OCI-LY7 (cell line): ENCODE measurements around the gene KCNQ1. TPM values are rescaled to one million over a fixed set of nuclear protein-coding genes. Genes with fewer than 3 reads are reported as not detected.

ENCODE experiments used
- BruUV-seq: library from RNA; stranded (reverse); fragments of 400-500 nt; replicated peaks from 2 replicates; lab custom pipeline; 2021; lab: Mats Ljungman, UMichigan
- CTCF ChIA-PET: fragments of 300-600 bp; sonication (Branson Sonifier 250); formaldehyde crosslinking; loops from one replicate; lab custom pipeline; 2022; ENCODE audit warnings: antibody characterized with exemption; ENCODE audit not compliant: unreplicated experiment; lab: Charles Lee
- POLR2A ChIA-PET: fragments of 300-600 bp; sonication (Branson Sonifier 250); formaldehyde crosslinking; loops from one replicate; lab custom pipeline; 2022; ENCODE audit warnings: antibody characterized with exemption; lab: Charles Lee
- DNase-seq: peaks from one replicate; pipeline ENCODE4 v3.0.0-alpha.2; 2015; ENCODE audit warnings: low spot score
- H2AFZ ChIP-seq: fragments of 200-600 bp; sonication (generic), shearing (Covaris generic); 2 replicates; pipeline ENCODE4 v1.6.1; 2014; ENCODE audit warnings: mild to moderate bottlenecking, antibody characterized with exemption, low read length, moderate library complexity
- H3K27ac ChIP-seq: fragments of 200-600 bp; sonication (generic); 2 replicates; pipeline ENCODE4 v1.5.1; 2014; ENCODE audit warnings: mixed run types, low read depth, mild to moderate bottlenecking, moderate library complexity, low read length, inconsistent platforms; ENCODE audit not compliant: poor library complexity, severe bottlenecking
- H3K36me3 ChIP-seq: fragments of 200-600 bp; sonication (generic); 2 replicates; pipeline ENCODE4 v1.6.1; 2014; ENCODE audit warnings: mild to moderate bottlenecking, antibody characterized with exemption, low read length, moderate library complexity, mixed read lengths; ENCODE audit not compliant: insufficient read depth
- H3K4me1 ChIP-seq: fragments of 200-600 bp; sonication (generic); 2 replicates; pipeline ENCODE4 v1.5.1; 2014; ENCODE audit warnings: mild to moderate bottlenecking, low read length; ENCODE audit not compliant: insufficient read depth, poor library complexity, severe bottlenecking
- H3K4me2 ChIP-seq: fragments of 200-600 bp; sonication (generic); 2 replicates; pipeline ENCODE4 v1.6.1; 2014; ENCODE audit warnings: mild to moderate bottlenecking, low read length
- H3K4me3 ChIP-seq: fragments of 200-600 bp; sonication (generic); 2 replicates; pipeline ENCODE4 v1.5.1; 2014; ENCODE audit warnings: mild to moderate bottlenecking, low read depth, low read length; ENCODE audit not compliant: poor library complexity, severe bottlenecking
- H3K79me2 ChIP-seq: fragments of 200-600 bp; sonication (generic); 2 replicates; pipeline ENCODE4 v1.6.1; 2016; ENCODE audit warnings: low read depth, mild to moderate bottlenecking, low read length, moderate library complexity, mixed read lengths; ENCODE audit not compliant: insufficient read depth
- H3K9me2 ChIP-seq: fragments of 200-600 bp; sonication (generic); 2 replicates; pipeline ENCODE4 v1.6.1; 2016; ENCODE audit warnings: mild to moderate bottlenecking, low read length, mixed read lengths; ENCODE audit not compliant: insufficient read depth
- H3K9me3 ChIP-seq: fragments of 200-600 bp; sonication (generic); 2 replicates; pipeline ENCODE4 v1.6.1; 2014; ENCODE audit warnings: mild to moderate bottlenecking, mixed run types, low read length, mixed read lengths
- H4K20me1 ChIP-seq: fragments of 200-600 bp; sonication (generic); 2 replicates; pipeline ENCODE4 v1.6.1; 2014; ENCODE audit warnings: mild to moderate bottlenecking, antibody characterized with exemption, low read length, moderate library complexity, mixed read lengths; ENCODE audit not compliant: insufficient read depth
- EZH2phosphoT487 ChIP-seq: fragments of 200-600 bp; sonication (generic); IDR thresholded peaks from 2 replicates; pipeline ENCODE4 v1.6.1; 2018; ENCODE audit warnings: low read depth, borderline replicate concordance, mild to moderate bottlenecking, mixed run types, antibody characterized with exemption, low read length, moderate library complexity, mixed read lengths
- intact Hi-C: fragments of 100-400 bp; cut with micrococcal nuclease; formaldehyde crosslinking; loops from one replicate; pipeline ENCODE4 v1.10.0; 2022; ENCODE audit not compliant: unreplicated experiment
- total RNA-seq, 2 experiments: library from RNA; depleted of rRNA in 1 of 2; stranded (reverse); fragments of >200 nt in 1 of 2; shearing (Covaris generic) in 1 of 2; gene quantifications; 2 replicates each; pipeline ENCODE4 v1.2.3, GENCODE V29; 2014 to 2022
- TF ChIP-seq, protein P1 (sequence below): fragments of 200-600 bp; sonication (generic); conservative IDR thresholded peaks from 2 replicates; pipeline ENCODE4 v1.5.1; 2014; ENCODE audit warnings: mild to moderate bottlenecking, antibody characterized with exemption, low read length, moderate library complexity, mixed read lengths

The KCNQ1 gene
- total RNA-seq, 2 experiments from 2014 or later = 0.22 to 1.3 TPM

DNA sequence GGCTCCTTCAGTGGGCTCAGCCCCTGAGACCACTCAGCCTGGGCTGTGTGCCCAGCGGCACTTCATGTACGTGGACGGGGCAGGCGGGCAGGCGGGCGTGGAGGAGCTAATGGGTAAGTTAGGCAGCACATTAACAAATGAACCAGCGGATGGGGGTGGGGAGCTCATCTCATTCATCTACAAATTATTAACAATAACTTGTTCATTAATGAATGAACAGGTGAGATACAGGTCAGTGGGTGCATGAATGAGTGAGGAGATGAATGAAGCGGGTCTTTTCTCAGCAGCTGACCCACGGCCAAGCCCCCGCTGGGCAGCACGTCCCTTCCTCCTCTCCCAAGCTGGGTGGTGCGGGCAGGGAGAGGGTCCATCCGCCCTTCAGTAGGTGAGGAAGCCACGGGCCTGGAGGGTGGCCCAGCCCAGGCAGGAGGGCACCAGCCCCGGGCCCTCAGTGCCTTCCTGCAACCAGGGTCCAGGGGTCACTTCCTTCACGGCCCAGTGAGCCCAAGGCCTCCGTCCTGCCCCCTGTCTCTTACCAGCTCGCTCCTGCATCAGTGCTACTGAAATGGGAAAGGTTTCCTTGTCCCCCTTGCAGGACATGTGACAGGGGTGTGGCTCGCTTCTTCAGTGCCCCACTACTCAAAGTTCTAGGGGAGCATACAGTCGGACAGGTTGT, 315.5 kb downstream of the KCNQ1 start:
- no peak overlapping the region for H3K27ac ChIP-seq
- no peak overlapping the region for H3K4me3 ChIP-seq
- no TSS peak for BruUV-seq
- DNase-seq = no peak
- H3K79me2 ChIP-seq = no peaks in the 10 kb centered on the region
- TF ChIP-seq EZH2phosphoT487 = no peak
- TF ChIP-seq, protein P1, sequence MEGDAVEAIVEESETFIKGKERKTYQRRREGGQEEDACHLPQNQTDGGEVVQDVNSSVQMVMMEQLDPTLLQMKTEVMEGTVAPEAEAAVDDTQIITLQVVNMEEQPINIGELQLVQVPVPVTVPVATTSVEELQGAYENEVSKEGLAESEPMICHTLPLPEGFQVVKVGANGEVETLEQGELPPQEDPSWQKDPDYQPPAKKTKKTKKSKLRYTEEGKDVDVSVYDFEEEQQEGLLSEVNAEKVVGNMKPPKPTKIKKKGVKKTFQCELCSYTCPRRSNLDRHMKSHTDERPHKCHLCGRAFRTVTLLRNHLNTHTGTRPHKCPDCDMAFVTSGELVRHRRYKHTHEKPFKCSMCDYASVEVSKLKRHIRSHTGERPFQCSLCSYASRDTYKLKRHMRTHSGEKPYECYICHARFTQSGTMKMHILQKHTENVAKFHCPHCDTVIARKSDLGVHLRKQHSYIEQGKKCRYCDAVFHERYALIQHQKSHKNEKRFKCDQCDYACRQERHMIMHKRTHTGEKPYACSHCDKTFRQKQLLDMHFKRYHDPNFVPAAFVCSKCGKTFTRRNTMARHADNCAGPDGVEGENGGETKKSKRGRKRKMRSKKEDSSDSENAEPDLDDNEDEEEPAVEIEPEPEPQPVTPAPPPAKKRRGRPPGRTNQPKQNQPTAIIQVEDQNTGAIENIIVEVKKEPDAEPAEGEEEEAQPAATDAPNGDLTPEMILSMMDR = no peak
- H2AFZ ChIP-seq = no peak overlapping the region
- no peaks in the 10 kb centered on the region for H3K36me3 ChIP-seq
- H4K20me1 ChIP-seq = no peaks in the 10 kb centered on the region
- intact Hi-C loops = no loop called here
- ChIA-PET POLR2A (no interaction called here), CTCF (no interaction called here)
- no peaks in the 10 kb centered on the region for H3K9me2 ChIP-seq
- H3K9me3 ChIP-seq = no peaks in the 10 kb centered on the region
- H3K4me2 ChIP-seq = no peak overlapping the region
- H3K4me1 ChIP-seq = no peaks in the 10 kb centered on the region

DNA sequence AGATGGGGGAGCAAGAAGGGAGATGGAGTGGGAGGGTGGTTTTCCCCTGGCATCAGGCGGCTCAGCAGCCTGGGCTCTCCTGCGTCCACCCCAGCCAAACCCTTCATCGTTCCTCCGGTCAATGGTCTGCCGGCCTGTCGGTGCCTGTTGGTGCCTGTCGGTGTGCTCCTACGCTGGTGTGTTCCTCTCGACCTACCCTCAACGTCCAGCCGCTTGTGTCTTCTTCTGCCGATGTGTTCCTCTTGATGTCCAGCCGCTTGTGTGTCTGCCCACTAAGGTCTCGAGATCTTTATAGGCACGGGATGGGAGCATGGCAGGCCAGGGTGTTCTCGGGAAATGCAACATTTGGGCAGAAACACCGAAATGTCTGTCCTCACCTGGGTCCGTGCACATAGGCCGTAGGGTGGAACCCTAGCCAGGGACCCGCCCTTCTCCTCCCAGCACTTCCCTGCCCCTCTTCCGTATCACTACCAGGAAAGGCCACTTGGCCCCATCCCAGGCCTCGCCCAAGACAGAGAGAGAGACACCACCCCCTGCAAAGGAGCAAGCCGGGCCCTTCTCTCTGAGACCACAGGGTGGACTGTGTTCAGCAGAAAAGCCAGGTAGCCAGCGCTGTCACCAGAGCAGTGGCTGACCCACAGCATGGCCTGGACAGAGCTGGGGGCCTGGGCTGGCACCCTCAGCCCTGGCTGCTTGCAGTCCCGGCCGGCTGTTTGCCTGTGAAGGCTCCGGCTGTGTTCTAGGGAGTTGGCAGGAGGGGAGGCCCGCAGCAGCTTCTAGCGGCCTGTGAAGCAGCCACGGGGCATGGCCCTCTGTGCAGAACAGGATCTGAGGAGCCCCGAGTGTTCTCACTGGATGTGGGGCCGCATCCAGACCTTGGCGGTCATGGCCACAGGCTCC, 316.6 kb downstream of the KCNQ1 start:
- TF ChIP-seq, protein P1 = no peak
- TF ChIP-seq EZH2phosphoT487 = no peak
- Histone ChIP-seq H3K4me1 (no peaks in the 10 kb centered on the region), H2AFZ (no peak overlapping the region), H3K9me3 (no peaks in the 10 kb centered on the region), H3K79me2 (no peaks in the 10 kb centered on the region), H3K4me3 (no peak overlapping the region), H3K36me3 (no peaks in the 10 kb centered on the region), H3K4me2 (no peak overlapping the region), H3K27ac (no peak overlapping the region), H4K20me1 (no peaks in the 10 kb centered on the region), H3K9me2 (no peaks in the 10 kb centered on the region)
- intact Hi-C loops = no loop called here
- POLR2A ChIA-PET = no interaction called here
- CTCF ChIA-PET = no interaction called here
- BruUV-seq = no TSS peak
- DNase-seq = no peak

DNA sequence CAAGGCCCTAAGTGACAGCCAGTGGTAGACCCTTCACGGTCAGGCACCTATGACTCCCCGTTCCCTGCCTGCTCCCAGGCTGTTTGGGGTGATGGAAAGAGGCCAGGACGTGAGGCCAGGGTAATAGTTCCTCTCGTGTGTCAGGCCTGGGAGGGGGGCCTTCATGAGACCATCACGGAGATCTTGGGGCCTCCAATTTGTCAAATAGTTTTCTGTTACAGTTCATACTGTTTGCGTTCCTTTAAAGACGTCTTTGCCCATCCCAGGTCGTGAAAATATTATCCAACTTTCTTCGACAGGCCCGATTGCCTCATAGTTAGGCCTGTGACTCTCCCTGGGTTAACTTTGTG, 317.2 kb downstream of the KCNQ1 start:
- no peaks in the 10 kb centered on the region for H3K4me1 ChIP-seq
- POLR2A ChIA-PET = no interaction called here
- no peaks in the 10 kb centered on the region for H4K20me1 ChIP-seq
- H3K4me3 ChIP-seq = no peak overlapping the region
- no peaks in the 10 kb centered on the region for H3K9me3 ChIP-seq
- no peak overlapping the region for H3K27ac ChIP-seq
- no peaks in the 10 kb centered on the region for H3K79me2 ChIP-seq
- H3K9me2 ChIP-seq = no peaks in the 10 kb centered on the region
- DNase-seq = no peak
- no TSS peak for BruUV-seq
- intact Hi-C loops = no loop called here
- no peak overlapping the region for H3K4me2 ChIP-seq
- H3K36me3 ChIP-seq = no peaks in the 10 kb centered on the region
- CTCF ChIA-PET = no interaction called here
- TF ChIP-seq EZH2phosphoT487 = no peak
- TF ChIP-seq, protein P1 = no peak
- H2AFZ ChIP-seq = no peak overlapping the region
